Lower lobe of right lung (tissue), 2 donors: ENCODE measurements around the gene MTOR. TPM values are rescaled to one million over a fixed set of nuclear protein-coding genes. Genes with fewer than 3 reads are reported as not detected.
"Not testable (repeated sequence)": the region's sequence is repeated elsewhere in the genome, so short reads cannot be mapped to it uniquely, and the experiment has no call there.

Experiments used
- ATAC-seq, 2 donors: fragments of 200-7000 bp; cut with Tn5 transposase; one replicate each; pipeline ENCODE4 v1.9.1; 2020 to 2022; ENCODE audit warnings: mild to moderate bottlenecking in 2 of 2, moderate library complexity in 2 of 2
- DNase-seq: peaks from one replicate; pipeline ENCODE4 v3.0.0-alpha.2; 2020
- H3K27ac ChIP-seq: fragments of 200-600 bp; one replicate; pipeline ENCODE4 v1.8.0; 2022
- H3K27me3 ChIP-seq: fragments of 200-600 bp; one replicate; pipeline ENCODE4 v1.8.0; 2022; ENCODE audit warnings: low read depth
- H3K36me3 ChIP-seq: fragments of 200-600 bp; one replicate; pipeline ENCODE4 v1.8.0; 2022; ENCODE audit warnings: mild to moderate bottlenecking
- H3K4me1 ChIP-seq: fragments of 200-600 bp; one replicate; pipeline ENCODE4 v1.8.0; 2022
- H3K4me3 ChIP-seq: fragments of 200-600 bp; one replicate; pipeline ENCODE4 v1.8.0; 2022; ENCODE audit warnings: mild to moderate bottlenecking
- H3K9me3 ChIP-seq: fragments of 200-600 bp; one replicate; pipeline ENCODE4 v1.8.0; 2022
- CTCF ChIP-seq: fragments of 200-600 bp; IDR thresholded peaks from one replicate; pipeline ENCODE4 v1.8.0; 2022; ENCODE audit warnings: antibody characterized with exemption, mild to moderate bottlenecking
- intact Hi-C: fragments of 100-400 bp; cut with DNase I; formaldehyde crosslinking; loops from one replicate; pipeline ENCODE4 v1.11.0; 2022
- total RNA-seq: library from RNA; stranded (reverse); fragmentation: NEBNext Ultra II Directional; extraction: Animal tissue kit (Norgen Biotek cat#: 25700); gene quantifications from one replicate; pipeline ENCODE4 v1.2.1, GENCODE V29; 2021
- donor health status: DM: no; HTN: yes; CAD: no; lungs with severe emphysema.

The MTOR gene
- total RNA-seq, 1 donor from 2014 or later: 33.7 TPM

GRCh38 chr1:11114966-11115365 is 147.4 kb downstream of the MTOR start:
- H3K36me3 ChIP-seq: peaks cover 91% of the 10 kb centered on the region
- H3K4me1 ChIP-seq: no peaks in the 10 kb centered on the region
- TF ChIP-seq CTCF: no peak
- H3K4me3 ChIP-seq: no peak overlapping the region
- H3K27me3 ChIP-seq: no peaks in the 10 kb centered on the region
- no peak for DNase-seq
- intact Hi-C loops: no loop called here
- no peak for ATAC-seq
- H3K9me3 ChIP-seq: no peaks in the 10 kb centered on the region
- H3K27ac ChIP-seq: no peak overlapping the region

GRCh38 chr1:11109047-11109760 is 153.1 kb downstream of the MTOR start:
- H3K36me3 ChIP-seq: peaks cover 86% of the 10 kb centered on the region
- no peak for TF ChIP-seq CTCF
- H3K27ac ChIP-seq: no peak overlapping the region
- DNase-seq (no peak), ATAC-seq (no peak)
- no peaks in the 10 kb centered on the region for H3K4me1 ChIP-seq
- intact Hi-C loops: no loop called here
- H3K27me3 ChIP-seq: no peaks in the 10 kb centered on the region
- H3K4me3 ChIP-seq: no peak overlapping the region
- no peaks in the 10 kb centered on the region for H3K9me3 ChIP-seq

GRCh38 chr1:11107599-11107998 is 154.8 kb downstream of the MTOR start:
- no peak overlapping the region for H3K4me3 ChIP-seq
- H3K27me3 ChIP-seq: no peaks in the 10 kb centered on the region
- H3K36me3 ChIP-seq: peaks cover 70% of the 10 kb centered on the region
- H3K27ac ChIP-seq: no peak overlapping the region
- DNase-seq (no peak), ATAC-seq (no peak)
- H3K4me1 ChIP-seq: no peaks in the 10 kb centered on the region
- no peak for TF ChIP-seq CTCF
- no peaks in the 10 kb centered on the region for H3K9me3 ChIP-seq
- intact Hi-C loops: no loop called here

- H3K27ac ChIP-seq: no peak overlapping the region
- H3K4me1 ChIP-seq: no peaks in the 10 kb centered on the region
- no peaks in the 10 kb centered on the region for H3K27me3 ChIP-seq
- ATAC-seq (no peak), DNase-seq (no peak)
- H3K36me3 ChIP-seq: peaks cover 50% of the 10 kb centered on the region
- no peak for TF ChIP-seq CTCF
- intact Hi-C loops: no loop called here
- no peaks in the 10 kb centered on the region for H3K9me3 ChIP-seq
- no peak overlapping the region for H3K4me3 ChIP-seq
Observed at GRCh38 chr1:11105586-11105985, 156.8 kb downstream of the MTOR start.

GRCh38 chr1:11101347-11101746 is 161.0 kb downstream of the MTOR start:
- ATAC-seq: no peak
- H3K27me3 ChIP-seq: no peaks in the 10 kb centered on the region
- no peak overlapping the region for H3K27ac ChIP-seq
- DNase-seq: no peak
- peaks cover 11% of the 10 kb centered on the region for H3K4me1 ChIP-seq
- no peak overlapping the region for H3K4me3 ChIP-seq
- H3K9me3 ChIP-seq: no peaks in the 10 kb centered on the region
- intact Hi-C loops: no loop called here
- peaks cover 20% of the 10 kb centered on the region for H3K36me3 ChIP-seq
- TF ChIP-seq CTCF: no peak

- ATAC-seq, H3K27me3 ChIP-seq, H3K9me3 ChIP-seq, H3K27ac ChIP-seq, DNase-seq, intact Hi-C loops, H3K4me3 ChIP-seq: not testable (repeated sequence)
- peaks cover 20% of the 10 kb centered on the region for H3K36me3 ChIP-seq
- H3K4me1 ChIP-seq: peaks cover 11% of the 10 kb centered on the region
Observed at GRCh38 chr1:11100806-11101205, 161.5 kb downstream of the MTOR start.
